Measurements from ENCODE around the gene PDXP.

PDXP gene

DNA sequence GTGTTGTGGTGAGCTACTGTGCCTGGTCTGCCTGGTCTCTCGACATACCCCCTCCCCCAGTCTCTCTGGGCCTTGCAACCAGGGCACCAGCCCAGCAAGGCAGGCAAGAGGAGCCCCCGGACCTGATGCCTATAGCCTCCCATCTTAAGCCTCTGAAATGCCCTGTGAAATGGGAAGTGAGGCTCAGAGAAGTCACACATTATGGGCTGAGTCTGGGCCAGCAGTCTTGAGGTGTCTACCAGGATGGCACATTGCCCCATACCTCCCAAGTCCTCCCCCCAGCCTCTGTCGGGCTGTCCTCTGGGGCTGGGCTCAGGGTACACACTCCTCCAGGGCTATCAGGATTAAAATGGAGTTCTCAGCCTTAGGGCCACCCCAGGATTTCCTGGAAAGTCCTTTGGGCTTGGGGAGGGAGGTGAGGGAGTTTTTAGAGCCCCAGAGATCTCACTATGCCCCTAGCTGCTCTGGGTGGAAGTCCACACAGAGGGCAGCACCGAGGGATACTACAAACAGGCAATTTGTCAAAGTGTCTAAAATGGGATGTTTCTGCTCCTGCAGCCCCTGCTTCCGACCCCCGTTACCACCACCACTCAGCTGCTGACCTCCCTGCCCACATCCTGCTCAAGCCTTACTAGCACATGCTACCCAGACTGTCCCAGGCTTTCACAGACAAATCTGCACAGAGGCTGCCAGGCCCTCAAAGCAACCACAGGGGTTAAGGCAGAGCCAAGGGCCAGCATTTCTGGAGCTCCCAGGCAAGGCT is 22.2 kb upstream of the PDXP start:
- TF ChIP-seq, protein P1, sequence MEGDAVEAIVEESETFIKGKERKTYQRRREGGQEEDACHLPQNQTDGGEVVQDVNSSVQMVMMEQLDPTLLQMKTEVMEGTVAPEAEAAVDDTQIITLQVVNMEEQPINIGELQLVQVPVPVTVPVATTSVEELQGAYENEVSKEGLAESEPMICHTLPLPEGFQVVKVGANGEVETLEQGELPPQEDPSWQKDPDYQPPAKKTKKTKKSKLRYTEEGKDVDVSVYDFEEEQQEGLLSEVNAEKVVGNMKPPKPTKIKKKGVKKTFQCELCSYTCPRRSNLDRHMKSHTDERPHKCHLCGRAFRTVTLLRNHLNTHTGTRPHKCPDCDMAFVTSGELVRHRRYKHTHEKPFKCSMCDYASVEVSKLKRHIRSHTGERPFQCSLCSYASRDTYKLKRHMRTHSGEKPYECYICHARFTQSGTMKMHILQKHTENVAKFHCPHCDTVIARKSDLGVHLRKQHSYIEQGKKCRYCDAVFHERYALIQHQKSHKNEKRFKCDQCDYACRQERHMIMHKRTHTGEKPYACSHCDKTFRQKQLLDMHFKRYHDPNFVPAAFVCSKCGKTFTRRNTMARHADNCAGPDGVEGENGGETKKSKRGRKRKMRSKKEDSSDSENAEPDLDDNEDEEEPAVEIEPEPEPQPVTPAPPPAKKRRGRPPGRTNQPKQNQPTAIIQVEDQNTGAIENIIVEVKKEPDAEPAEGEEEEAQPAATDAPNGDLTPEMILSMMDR (IDR thresholded peaks at IDR 0.05; ENCODE audit: low read depth, low read length): 0 out of 2 replicates have a peak, but pooled peaks have one; percentile 18
- Histone ChIP-seq H3K27me3 (no peaks in the 10 kb centered on the region), H3K4me3 (ENCODE audit: low read depth, low read length) (no peak overlapping the region), H3K36me3 (no peaks in the 10 kb centered on the region; the same call in 1 of the 2 replicates), H3K9me3 (no peaks in the 10 kb centered on the region), H3K4me1 (peaks cover 31% of the 10 kb centered on the region)
- no peak for DNase-seq

DNA sequence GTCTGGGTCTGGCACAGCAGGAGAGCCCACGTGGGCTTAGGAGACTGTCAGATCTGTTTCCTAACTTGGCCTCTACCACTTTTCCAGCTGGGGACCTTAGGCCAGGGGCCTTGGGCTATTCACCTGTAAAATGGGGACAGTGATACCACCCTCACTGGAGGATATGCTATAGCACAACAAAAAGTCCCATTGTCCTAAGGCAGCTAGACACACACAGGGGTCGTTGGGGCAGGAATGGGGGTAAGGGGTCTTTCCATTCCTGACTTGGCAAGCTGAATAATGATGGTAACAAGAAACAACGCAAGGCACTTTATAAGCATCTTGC is 21.6 kb upstream of the PDXP start:
- H3K36me3 ChIP-seq: no peaks in the 10 kb centered on the region; the same call in 1 of the 2 replicates
- no peak overlapping the region for H3K4me3 ChIP-seq (ENCODE audit: low read depth, low read length)
- TF ChIP-seq, protein P1 (IDR thresholded peaks at IDR 0.05; ENCODE audit: low read depth, low read length): no peak
- DNase-seq: no peak
- no peaks in the 10 kb centered on the region for H3K9me3 ChIP-seq
- H3K27me3 ChIP-seq: no peaks in the 10 kb centered on the region
- peaks cover 26% of the 10 kb centered on the region for H3K4me1 ChIP-seq

DNA sequence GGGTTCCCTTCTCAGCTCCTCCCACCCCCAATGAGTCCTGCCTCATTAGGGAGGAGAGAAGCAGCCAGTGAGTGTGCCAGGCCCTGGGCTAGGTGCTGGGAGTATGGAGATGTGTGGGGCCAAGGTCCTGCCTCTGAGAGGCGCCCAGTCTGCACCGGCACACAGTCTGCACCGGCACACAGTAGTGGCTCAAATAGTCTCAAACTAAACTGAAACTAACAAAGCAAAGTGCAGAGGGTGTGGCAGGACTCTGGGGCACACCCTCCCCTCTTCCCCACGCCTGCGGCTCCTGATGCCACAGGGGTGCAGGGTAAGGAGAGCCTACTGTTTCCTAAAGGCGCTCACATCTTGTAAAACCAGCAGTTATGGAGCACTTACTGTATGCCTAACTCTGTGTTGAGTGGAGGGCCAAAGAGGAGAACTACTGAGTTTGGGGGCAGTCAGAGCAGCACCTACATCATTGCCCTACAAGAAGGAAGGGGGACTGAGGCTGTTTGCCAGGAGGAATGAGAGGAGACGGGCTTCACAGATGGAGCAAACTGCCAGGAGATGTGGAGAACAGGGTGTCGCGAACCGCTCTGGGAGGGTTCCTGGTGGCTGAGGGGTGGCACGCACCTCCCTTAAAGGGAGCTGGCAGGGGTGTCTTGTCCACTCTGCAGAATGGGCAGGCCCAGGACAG is 20.0 kb upstream of the PDXP start:
- no peaks in the 10 kb centered on the region for H3K9me3 ChIP-seq
- TF ChIP-seq, protein P1 (IDR thresholded peaks at IDR 0.05; ENCODE audit: low read depth, low read length): no peak
- H3K27me3 ChIP-seq: no peaks in the 10 kb centered on the region
- H3K4me1 ChIP-seq: peaks cover 13% of the 10 kb centered on the region
- H3K4me3 ChIP-seq (ENCODE audit: low read depth, low read length): no peak overlapping the region
- H3K36me3 ChIP-seq: no peaks in the 10 kb centered on the region
- DNase-seq: no peak

DNA sequence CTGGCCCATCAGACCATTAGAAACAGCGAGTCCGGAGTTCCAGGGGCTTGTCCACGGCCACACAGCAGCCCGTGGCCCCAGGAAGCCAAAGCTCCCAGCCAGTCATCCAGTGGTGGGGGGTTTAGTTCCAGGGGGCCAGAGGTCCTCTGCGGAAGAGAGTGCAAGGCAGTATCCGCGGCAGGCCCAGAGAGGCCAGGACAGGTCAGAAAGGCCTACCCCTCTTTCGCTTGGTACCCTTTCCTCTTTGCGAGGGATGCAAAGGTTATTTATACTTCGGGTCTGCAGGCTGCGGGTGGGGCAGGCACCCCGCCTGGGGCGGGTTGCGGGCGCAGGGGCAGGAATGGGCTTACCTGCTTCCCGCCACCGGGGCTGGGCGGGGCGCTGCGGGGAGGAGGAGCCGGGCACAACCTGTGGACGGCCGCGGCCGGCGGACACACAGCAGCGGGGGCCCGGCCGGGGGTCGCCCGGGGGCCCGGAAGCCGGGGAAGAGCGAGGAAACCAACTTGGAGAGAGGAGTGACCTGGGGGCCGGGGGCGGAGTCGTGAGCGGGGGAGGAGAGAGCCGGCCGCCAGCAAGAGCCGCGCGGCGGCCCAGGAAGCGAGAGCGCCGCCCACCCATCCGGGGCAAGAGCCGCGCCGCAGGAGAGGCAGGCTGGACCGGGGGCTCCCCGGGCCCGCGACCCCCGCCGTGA is 19.3 kb upstream of the PDXP start, which contains the start of gene SH3BP1:
Gene SH3BP1, plus strand, starts transcription at position 600 of the 691 bp plus-strand sequence. CDS start 119 bp downstream, outside the sequence.
- H3K4me3 ChIP-seq (ENCODE audit: low read depth, low read length): peak within 1 kb of the TSS; percentile 62
- H3K4me1 ChIP-seq: peaks cover 12% of the 10 kb centered on the region
- peak; percentile 67 for DNase-seq
- H3K27me3 ChIP-seq: no peaks in the 10 kb centered on the region
- TF ChIP-seq, protein P1 (IDR thresholded peaks at IDR 0.05; ENCODE audit: low read depth, low read length): no peak
- H3K36me3 ChIP-seq: no peaks in the 10 kb centered on the region
- no peaks in the 10 kb centered on the region for H3K9me3 ChIP-seq

DNA sequence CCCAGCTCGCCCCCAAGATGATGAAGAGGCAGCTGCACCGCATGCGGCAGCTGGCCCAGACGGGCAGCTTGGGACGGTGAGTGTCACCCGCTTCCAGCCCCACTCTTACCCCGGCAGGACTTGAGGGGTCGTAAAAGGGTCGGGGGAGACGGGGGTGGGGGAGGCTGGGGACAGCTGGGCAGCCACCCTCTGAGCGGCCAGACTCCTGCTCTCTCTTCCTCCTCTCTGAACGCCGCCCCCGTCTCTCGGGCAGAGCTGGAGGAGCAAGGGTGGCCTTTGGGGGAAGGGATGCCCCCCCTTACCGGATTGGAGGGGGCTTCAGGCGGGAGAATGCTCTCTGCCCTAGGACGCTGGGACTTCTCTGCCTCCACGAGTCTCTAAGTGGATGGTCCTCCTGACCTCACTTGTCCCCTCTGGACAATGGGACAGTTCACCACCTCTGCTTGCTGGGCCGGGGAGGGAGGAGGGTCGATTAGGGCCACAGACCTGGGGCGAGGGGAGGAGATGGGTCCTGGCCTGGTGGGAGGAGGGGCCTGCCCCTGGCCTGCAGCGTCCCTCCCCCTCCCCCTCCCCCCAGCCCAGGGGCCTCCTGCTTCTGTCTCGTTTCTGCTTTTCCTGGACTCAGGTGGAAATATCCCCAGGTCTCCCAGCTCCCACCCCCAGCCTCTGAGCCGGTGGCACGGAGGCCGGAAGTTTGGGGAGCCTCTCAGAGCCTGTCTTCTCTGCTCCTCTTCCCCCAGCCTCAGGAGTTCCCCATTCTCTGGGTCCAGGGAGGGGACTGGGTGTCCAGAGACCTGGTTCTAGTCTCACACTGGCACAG is 18.5 kb upstream of the PDXP start:
- H3K36me3 ChIP-seq: 0 out of 2 replicates have a peak, but pooled peaks cover 2% of the 10 kb centered on the region
- DNase-seq: no peak
- peaks cover 4% of the 10 kb centered on the region for H3K4me1 ChIP-seq

More for the DNA sequence above, 18.5 kb upstream of the PDXP start:
- Histone ChIP-seq H3K9me3 (no peaks in the 10 kb centered on the region), H3K4me3 (ENCODE audit: low read depth, low read length) (peak overlapping the region; percentile 62), H3K27me3 (no peaks in the 10 kb centered on the region)
- TF ChIP-seq, protein P1 (IDR thresholded peaks at IDR 0.05; ENCODE audit: low read depth, low read length): no peak

All from BE2C (cell line).